Activated naive CD4-positive, alpha-beta T cell treated with anti-CD3 and anti-CD28 coated beads, Interleukin-2, amount 50 U/mL, for 24 hours (primary cell): ENCODE measurements around the gene TMCO4.
"Not testable (repeated sequence)": the region's sequence is repeated elsewhere in the genome, so short reads cannot be mapped to it uniquely, and the experiment has no call there.

Experiments
- H3K27ac Mint-ChIP-seq: one replicate; pipeline ENCODE4 v1.8.0; 2021; ENCODE audit warnings: mild to moderate bottlenecking, mixed read lengths
- H3K27me3 Mint-ChIP-seq: one replicate; pipeline ENCODE4 v1.8.0; 2021; ENCODE audit warnings: mixed read lengths
- H3K36me3 Mint-ChIP-seq: one replicate; pipeline ENCODE4 v1.8.0; 2021; ENCODE audit warnings: mixed read lengths
- H3K4me1 Mint-ChIP-seq: one replicate; pipeline ENCODE4 v1.8.0; 2021; ENCODE audit warnings: mixed read lengths
- H3K4me3 Mint-ChIP-seq: one replicate; pipeline ENCODE4 v1.8.0; 2021; ENCODE audit warnings: mild to moderate bottlenecking, mixed read lengths
- H3K9me3 Mint-ChIP-seq: one replicate; pipeline ENCODE4 v1.8.0; 2021; ENCODE audit warnings: mixed read lengths

TMCO4 gene

DNA sequence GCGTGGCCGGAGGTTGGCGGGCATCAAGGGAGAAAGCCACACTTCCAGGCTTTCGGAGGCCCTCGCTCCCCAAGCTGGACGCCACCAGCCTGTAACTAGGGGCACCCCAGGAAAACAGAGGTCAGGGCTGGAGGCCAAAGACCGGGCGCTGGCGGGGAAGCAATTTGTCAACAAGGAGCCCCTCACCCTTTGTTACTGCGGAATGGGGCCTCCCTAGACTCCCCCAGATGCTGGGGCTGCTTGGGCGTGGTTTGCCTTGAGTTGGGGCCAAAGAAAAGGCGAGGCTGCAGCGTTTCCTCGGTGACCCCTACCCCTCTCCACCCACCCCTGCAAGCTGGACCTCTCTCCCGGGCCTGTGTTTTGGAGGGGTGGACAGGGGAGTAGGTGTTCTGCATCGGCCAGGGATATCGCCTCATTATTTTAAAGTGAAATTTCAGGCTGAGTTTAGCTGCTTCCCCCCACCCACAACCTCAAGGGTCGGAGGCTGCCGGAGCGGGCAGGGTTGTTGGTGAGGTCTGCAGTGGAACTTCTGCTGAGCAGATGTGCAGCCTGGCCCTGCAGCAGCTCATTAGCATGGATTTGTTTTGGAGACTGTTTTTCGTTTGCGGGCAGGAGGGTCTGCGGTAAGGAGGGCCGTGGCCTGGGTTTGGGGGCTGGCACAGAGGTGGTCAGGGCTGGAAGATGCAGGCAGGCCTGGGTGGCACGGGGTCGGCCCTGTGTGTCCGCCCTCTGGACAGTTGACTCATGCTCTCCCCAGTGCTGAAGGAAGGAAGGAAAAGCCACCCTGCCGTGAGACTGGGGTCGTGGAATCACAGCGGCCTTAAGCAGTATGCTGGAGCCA, 154.1 kb downstream of the TMCO4 start:
- Mint-ChIP-seq H3K27ac (no peak overlapping the region), H3K27me3 (no peaks in the 10 kb centered on the region), H3K9me3 (no peaks in the 10 kb centered on the region), H3K4me3 (peak overlapping the region; percentile 33), H3K4me1 (peaks cover 26% of the 10 kb centered on the region), H3K36me3 (no peaks in the 10 kb centered on the region)

DNA sequence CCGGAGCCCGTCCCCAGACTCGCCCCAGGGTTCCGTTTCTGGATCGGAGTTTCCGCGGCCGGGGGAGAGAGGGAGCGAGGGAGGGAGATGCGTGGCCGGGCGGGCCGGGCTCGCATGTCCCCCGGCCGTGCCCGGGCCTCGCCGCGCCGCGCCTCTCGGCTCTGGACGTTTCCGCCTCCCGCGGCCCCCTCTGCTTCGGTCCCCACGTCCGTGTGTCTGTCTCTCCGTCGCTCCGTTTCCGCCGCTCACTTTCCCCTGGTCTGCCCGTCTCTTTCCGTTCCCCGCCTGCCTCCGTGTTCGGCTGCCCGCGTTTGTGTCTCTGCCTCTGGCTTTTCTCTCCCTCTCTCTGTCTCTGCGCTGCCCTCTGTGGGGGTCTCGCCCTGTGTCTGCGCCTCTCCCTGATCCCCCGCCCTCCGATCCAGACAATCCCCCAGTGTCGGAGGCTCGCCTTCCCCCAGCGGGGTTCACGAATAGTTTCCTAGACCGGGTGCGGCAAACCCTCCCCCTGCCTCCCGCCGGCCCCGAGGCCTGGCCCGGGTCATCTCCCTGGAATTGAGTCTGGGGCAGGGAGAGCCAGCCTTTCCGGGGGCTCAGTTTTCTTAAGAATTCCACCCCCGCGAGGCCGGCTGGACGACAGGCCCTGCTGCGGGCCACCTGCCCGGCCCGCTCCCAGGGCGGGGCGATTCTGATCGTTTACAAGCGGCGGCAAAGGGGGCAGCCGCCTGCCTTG, 154.9 kb downstream of the TMCO4 start:
- Mint-ChIP-seq H3K4me3 (peak overlapping the region; percentile 98), H3K9me3 (no peaks in the 10 kb centered on the region), H3K36me3 (no peaks in the 10 kb centered on the region), H3K4me1 (peaks cover 26% of the 10 kb centered on the region), H3K27me3 (no peaks in the 10 kb centered on the region), H3K27ac (peak overlapping the region; percentile 88)

DNA sequence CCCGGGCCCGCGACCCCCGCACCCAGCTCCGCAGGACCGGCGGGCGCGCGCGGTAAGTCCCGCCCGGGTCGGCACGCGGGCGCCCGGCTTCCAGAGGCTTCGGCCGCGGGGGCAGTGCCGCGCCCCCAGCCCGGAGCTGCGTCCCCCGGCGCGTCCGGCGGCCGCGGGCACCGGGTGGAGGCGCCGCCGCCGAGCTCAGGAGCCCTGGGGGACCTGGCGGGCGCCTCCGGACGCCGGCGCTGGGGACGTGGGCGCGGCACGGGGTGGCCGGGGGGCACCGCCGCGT, 155.4 kb downstream of the TMCO4 start:
- peaks cover 26% of the 10 kb centered on the region for H3K4me1 Mint-ChIP-seq
- no peak overlapping the region for H3K27ac Mint-ChIP-seq
- H3K27me3 Mint-ChIP-seq = no peaks in the 10 kb centered on the region
- H3K9me3 Mint-ChIP-seq = no peaks in the 10 kb centered on the region
- no peaks in the 10 kb centered on the region for H3K36me3 Mint-ChIP-seq
- no peak overlapping the region for H3K4me3 Mint-ChIP-seq

DNA sequence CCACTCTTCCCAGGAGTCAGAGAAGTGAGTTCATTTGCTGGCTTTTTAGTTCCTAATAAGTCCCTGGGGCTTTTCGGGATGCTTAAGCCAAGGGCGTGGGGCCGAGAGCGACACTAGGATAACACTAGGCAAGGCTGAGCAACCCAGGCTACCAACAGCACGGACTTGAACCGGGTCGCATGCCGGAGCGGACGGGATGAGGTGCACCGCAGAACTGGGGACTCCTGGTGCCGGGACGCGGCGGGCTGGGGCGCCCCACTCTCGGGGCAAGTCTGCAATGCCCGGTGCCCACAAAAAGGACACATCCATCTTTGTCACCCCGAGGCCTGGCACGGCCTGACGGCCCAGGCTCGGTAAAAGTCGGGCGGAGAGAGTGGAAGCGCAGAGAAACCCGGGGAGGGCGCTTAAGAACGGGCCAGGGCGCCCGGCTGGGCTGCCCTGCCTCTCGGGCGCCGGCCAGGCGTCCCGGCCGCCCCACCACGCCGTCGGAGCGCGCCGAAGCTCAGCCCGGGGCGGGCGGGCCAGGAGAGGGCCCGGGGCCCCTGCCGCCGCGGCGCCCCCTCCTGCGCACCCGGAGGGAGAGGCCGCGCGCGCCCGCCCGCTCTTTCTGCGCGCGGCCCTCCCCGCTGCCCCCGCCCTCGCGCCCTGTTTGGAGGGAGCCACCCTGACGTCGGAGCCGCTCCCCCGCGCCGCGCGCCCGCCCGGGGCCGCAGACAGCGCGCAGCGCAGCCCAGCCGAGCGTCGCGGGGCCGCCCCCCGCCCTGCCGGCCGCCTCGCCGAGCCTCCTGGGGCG, 155.9 kb downstream of the TMCO4 start, which contains the start of gene NBL1:
Gene NBL1 (plus strand): TSS at position 710 of the 793 bp plus-strand sequence. CDS start 10,720 bp downstream, outside the sequence.
- H3K36me3 Mint-ChIP-seq = no peaks in the 10 kb centered on the region
- H3K27me3 Mint-ChIP-seq = no peaks in the 10 kb centered on the region
- peak within 1 kb of the TSS; percentile 88 for H3K27ac Mint-ChIP-seq
- H3K4me1 Mint-ChIP-seq = peaks cover 26% of the 10 kb centered on the region
- no peaks in the 10 kb centered on the region for H3K9me3 Mint-ChIP-seq
- peak within 1 kb of the TSS; percentile 98 for H3K4me3 Mint-ChIP-seq

DNA sequence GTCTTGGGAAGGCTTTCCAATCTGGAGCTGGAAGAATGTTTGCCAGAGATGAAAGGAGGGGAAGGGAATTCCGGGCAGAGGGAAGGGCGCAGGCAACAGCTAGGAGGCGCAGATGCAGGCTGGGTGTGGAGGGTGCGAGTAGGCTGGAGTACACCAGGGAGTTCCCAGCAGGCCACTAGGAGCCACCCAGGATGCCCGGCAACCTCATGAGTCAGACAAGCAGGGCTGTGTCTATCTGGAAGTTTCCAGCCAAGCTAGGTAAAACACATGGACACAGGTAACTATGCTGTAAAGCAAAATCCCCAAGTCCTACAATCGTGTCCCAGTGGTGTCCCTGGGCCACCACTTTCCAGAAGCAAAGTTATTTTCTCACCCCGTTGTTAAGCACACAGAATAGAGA, 156.6 kb downstream of the TMCO4 start:
- Mint-ChIP-seq H3K27ac (no peak overlapping the region), H3K9me3 (no peaks in the 10 kb centered on the region), H3K4me1 (peaks cover 26% of the 10 kb centered on the region)

DNA sequence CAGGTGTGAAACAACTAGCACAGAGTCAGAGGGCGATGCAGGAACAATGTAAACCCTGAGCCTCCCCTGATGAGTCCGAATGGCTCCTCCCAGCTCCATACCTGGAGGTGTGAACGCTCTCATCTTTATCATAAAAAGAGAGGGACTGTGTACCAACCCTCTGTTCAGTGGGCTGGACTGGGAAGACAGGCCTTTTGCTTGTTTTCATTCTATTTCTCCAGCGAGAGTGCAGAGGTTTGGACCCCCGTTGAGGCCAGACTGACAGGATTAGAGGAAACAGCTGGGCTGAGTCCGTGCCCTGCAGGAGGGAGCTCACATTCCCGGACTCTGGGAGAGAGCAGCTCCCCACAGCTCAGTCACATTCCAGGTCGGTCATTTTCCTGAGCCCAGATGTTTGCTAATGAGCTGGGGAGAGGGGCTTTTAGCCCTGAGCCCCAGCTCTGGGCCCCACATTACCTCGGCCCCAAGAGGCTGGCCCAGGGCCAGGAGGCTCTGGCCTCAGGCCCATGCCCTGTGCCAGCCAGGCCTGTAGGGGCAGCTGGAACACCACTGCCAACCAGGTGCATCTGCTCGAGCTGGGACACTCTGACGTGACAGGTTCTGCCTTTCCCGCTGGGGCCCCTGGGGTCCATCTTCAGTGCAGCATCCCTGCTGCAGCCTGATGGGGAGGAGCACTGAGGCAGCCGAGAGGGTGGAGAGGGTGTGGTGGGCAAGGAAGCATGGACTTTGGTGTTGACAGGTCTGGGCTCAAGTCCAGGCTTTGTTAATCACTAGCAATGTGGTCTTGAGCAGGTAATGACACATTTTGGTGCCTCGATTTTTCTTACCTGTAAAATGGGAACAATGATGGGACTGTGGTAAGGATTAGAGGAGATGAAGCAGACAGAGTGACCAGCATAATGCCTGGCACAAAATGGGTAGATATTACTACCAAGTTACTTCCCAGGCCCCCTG, 159.1 kb downstream of the TMCO4 start:
- no peak overlapping the region for H3K27ac Mint-ChIP-seq
- H3K4me1 Mint-ChIP-seq = peaks cover 5% of the 10 kb centered on the region
- H3K9me3 Mint-ChIP-seq = no peaks in the 10 kb centered on the region
- H3K4me3 Mint-ChIP-seq = no peak overlapping the region
- H3K27me3 Mint-ChIP-seq = no peaks in the 10 kb centered on the region
- H3K36me3 Mint-ChIP-seq = no peaks in the 10 kb centered on the region

More for the DNA sequence above, 156.6 kb downstream of the TMCO4 start:
- no peaks in the 10 kb centered on the region for H3K27me3 Mint-ChIP-seq
- H3K4me3 Mint-ChIP-seq = peak overlapping the region; percentile 85
- H3K36me3 Mint-ChIP-seq = no peaks in the 10 kb centered on the region

DNA sequence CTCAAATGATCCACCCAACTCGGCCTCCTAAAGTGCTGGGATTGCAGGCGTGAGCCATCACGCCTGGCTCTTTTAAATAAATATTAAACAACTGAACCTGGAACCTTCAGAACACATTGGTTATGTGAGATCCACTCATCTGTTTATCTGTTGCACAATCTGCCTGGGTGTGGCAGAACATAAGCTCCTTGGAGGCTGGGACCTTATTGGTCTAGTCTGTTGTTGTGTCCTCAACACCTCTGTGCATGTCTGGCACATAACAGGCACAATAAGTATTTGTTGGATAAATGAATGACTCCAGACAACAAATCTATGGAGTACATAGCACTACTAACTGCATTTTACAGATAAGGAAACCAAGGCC, 159.7 kb downstream of the TMCO4 start:
- Mint-ChIP-seq H3K4me1 (peaks cover 4% of the 10 kb centered on the region), H3K27ac (no peak overlapping the region), H3K27me3 (no peaks in the 10 kb centered on the region), H3K4me3 (no peak overlapping the region), H3K36me3 (no peaks in the 10 kb centered on the region), H3K9me3 (no peaks in the 10 kb centered on the region)

DNA sequence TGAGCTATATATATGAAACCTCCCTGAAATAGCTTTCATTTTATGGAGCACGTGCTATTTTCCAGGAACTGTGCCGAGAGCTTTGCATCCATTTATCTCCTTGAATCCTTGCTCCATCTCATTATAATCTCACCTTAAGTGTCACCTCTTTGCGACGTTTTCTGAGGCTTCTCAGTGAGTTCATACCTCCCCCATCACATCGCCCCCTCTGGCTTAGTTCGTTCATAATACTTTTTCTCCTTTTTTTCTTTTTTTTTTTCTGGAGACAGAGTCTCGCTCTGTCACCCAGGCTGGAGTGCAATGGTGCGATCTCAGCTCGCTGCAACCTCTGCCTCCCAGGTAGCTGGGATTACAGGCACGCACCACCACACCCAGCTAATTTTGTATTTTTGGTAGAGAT, 160.5 kb downstream of the TMCO4 start:
- not testable (repeated sequence) for H3K4me3 Mint-ChIP-seq, H3K9me3 Mint-ChIP-seq, H3K27ac Mint-ChIP-seq, H3K27me3 Mint-ChIP-seq, H3K4me1 Mint-ChIP-seq, H3K36me3 Mint-ChIP-seq

DNA sequence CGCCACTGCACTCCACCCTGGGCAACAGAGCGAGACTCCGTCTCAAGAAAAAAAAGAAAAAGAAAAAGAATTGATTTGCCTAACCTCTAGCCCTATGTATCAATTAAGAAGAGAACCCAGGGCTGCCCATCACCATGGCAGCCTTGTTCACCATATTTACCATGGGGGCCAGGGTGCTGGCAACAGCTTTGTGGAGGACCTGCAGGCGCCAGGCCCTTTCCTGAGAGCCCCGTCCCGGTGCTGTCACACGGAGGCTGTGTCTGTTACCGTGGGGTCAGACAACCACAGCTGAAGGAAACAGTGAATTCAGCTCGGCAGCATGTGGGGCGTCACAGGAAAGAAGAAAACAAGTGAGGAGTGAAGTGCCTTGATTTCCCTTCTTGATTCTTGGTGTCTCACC, 162.1 kb downstream of the TMCO4 start:
- Mint-ChIP-seq H3K4me3 (no peak overlapping the region), H3K36me3 (no peaks in the 10 kb centered on the region), H3K27ac (no peak overlapping the region), H3K9me3 (no peaks in the 10 kb centered on the region), H3K4me1 (no peaks in the 10 kb centered on the region), H3K27me3 (no peaks in the 10 kb centered on the region)

DNA sequence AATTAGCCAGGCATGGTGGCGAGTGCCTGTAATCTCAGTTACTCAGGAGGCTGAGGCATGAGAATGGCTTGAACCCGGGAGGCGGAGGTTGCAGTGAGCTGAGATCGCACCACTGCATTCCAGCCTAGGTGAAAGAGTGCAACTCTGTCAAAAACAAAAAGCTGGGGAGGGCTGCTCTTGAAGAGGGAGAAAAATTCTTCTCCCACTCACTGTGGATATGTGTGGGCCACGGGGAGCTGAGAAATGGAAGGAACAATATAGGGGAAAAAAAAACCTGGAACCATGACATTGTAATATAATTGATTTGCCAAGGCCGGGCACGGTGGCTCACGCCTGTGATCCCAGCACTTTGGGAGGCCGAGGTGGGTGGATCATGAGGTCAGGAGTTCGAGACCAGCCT, 163.0 kb downstream of the TMCO4 start:
- not testable (repeated sequence) for H3K27me3 Mint-ChIP-seq, H3K4me3 Mint-ChIP-seq, H3K9me3 Mint-ChIP-seq, H3K27ac Mint-ChIP-seq, H3K4me1 Mint-ChIP-seq, H3K36me3 Mint-ChIP-seq

DNA sequence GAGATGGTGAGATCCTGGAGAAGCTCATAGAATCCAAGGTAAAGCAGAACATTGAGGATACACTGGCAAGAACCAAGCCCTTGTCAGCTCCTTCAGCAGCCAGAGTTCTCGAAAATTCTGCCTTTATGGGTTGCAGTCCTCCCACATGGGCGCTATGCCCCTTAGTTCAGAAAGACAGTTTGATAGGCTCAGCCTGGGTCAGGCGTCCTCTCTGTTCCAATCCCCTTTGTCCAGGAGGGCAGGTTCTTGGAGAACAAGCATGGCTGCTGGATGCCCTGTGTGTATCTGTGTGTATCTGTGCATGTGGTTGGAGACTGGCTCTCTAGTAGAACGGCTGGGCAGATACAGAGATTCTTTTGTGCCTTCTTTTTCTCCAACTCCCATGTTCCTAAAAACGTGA, 163.7 kb downstream of the TMCO4 start:
- H3K4me1 Mint-ChIP-seq = no peaks in the 10 kb centered on the region
- H3K4me3 Mint-ChIP-seq = no peak overlapping the region
- H3K36me3 Mint-ChIP-seq = no peaks in the 10 kb centered on the region
- H3K9me3 Mint-ChIP-seq = no peaks in the 10 kb centered on the region
- no peak overlapping the region for H3K27ac Mint-ChIP-seq
- no peaks in the 10 kb centered on the region for H3K27me3 Mint-ChIP-seq

DNA sequence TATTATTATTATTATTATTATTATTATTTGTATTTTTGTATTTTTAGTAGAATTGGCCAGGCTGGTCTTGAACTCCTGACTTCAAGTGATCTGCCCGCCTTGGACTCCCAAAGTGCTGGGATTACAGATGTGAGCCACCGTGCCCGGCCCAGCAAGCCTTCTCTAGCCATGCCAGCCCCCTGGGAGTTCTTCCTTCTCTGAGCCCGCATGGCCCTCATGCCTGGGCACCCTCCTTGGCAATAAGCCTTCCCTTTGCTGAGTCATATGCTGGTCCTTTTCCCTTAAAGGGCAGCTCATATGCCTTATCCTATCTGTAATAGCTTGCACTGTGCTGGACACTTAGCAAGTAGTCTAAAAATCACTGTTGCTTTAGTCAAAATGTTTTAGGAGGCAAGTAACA, 164.1 kb downstream of the TMCO4 start:
- Mint-ChIP-seq H3K36me3 (no peaks in the 10 kb centered on the region), H3K27me3 (no peaks in the 10 kb centered on the region), H3K4me1 (no peaks in the 10 kb centered on the region), H3K27ac (no peak overlapping the region), H3K9me3 (no peaks in the 10 kb centered on the region), H3K4me3 (no peak overlapping the region)

DNA sequence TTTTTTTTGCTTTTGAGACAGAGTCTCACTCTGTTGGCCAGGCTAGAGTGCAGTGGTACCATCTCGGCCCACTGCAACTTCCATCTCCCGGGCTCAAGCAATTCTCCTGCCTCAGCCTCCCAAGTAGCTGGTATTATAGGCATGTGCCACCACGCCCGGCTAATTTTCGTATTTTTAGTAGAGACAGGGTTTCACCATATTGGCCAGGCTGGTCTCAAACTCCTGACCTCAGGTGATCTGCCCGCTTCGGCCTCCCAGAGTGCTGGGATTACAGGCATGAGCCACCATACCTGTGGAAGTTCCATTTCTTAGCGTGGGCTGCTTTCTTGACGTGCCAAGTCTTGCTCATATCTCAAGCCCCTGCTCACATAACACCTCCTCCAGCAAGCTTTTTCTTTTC, 164.7 kb downstream of the TMCO4 start:
- H3K4me3 Mint-ChIP-seq, H3K27me3 Mint-ChIP-seq, H3K4me1 Mint-ChIP-seq, H3K36me3 Mint-ChIP-seq, H3K9me3 Mint-ChIP-seq, H3K27ac Mint-ChIP-seq: not testable (repeated sequence)

DNA sequence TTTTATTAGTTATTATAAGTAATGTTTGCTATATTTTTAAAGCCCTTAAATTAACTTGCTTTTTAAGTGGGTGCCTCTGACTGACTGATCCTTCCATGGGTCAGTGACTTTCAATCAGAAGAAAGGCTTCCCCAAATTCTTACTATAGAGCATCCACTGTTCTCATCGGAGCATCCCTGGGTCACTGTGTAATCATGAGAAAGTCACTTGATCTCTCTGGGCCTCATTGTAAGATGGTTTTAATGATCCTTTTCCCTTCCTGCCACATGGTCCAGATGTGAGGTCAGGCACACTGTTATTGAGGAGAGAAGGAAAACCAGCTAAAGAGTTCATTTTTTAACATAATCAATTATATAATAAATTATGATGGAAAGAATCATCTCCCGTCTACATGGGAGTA, 166.6 kb downstream of the TMCO4 start:
- H3K4me3 Mint-ChIP-seq = no peak overlapping the region
- H3K4me1 Mint-ChIP-seq = no peaks in the 10 kb centered on the region
- no peaks in the 10 kb centered on the region for H3K9me3 Mint-ChIP-seq
- no peaks in the 10 kb centered on the region for H3K27me3 Mint-ChIP-seq
- H3K27ac Mint-ChIP-seq = no peak overlapping the region
- H3K36me3 Mint-ChIP-seq = peaks cover 2% of the 10 kb centered on the region
